ENCODE measurements around the gene PTGIS. TPM values are rescaled to one million over a fixed set of nuclear protein-coding genes. Genes with fewer than 3 reads are reported as not detected.
A peak's percentile ranks its signal among the peaks of the same experiment; 100 is the strongest.
"Not testable (repeated sequence)": the region's sequence is repeated elsewhere in the genome, so short reads cannot be mapped to it uniquely, and the experiment has no call there.

PTGIS gene
- total RNA-seq: not detected in 2 replicates

DNA sequence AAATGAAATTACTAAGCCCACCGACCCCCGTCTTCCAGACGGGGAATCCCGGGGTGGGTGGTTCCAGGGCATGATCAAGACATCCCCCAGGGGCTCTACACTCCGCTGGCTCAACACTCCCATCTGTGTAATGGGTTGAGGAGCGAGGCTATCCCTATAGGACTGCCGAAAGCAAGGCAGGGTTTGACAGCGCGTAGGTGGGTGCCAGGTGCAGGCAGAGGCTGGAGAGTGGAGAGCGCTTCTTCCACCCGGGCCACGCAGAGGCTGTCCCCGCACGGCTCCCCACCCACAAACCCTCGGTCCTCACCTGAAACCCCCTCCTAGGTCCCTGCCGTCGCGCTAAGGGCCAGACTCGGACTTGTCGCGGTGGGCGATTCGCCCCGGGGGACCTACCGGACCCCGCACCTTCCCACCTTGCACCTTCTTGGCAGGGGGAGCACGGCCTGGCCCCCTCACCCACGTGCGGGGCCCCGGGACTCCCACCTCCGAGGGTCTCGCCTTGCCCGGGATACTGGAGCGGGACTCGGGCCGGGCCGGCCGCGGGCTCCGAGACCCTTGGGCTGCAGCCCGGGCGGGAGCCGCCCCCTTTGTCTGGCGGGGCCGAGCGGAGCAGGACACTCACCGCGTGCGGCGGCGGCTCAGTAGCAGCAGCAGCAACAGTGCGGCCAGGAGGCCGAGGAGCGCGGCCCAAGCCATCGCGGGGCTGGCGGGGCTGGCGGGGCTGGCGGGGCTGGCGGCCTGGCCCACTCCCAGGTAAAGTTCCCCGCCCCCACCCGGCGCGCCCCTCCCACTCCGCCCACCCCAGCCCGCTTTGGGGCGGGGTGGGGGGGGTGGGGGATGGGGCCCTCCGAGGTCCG lies at the start of gene PTGIS:
PTGIS (minus strand) TSS at position 717 of the 857 bp plus-strand sequence; CDS start at position 696, 21 bp downstream.
- TF ChIP-seq, protein P1, sequence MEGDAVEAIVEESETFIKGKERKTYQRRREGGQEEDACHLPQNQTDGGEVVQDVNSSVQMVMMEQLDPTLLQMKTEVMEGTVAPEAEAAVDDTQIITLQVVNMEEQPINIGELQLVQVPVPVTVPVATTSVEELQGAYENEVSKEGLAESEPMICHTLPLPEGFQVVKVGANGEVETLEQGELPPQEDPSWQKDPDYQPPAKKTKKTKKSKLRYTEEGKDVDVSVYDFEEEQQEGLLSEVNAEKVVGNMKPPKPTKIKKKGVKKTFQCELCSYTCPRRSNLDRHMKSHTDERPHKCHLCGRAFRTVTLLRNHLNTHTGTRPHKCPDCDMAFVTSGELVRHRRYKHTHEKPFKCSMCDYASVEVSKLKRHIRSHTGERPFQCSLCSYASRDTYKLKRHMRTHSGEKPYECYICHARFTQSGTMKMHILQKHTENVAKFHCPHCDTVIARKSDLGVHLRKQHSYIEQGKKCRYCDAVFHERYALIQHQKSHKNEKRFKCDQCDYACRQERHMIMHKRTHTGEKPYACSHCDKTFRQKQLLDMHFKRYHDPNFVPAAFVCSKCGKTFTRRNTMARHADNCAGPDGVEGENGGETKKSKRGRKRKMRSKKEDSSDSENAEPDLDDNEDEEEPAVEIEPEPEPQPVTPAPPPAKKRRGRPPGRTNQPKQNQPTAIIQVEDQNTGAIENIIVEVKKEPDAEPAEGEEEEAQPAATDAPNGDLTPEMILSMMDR (conservative IDR thresholded peaks at IDR 0.05; ENCODE audit: low read depth, low read length): no peak
- no peak for DNase-seq (ENCODE audit: low read depth)
- H3K4me3 ChIP-seq (ENCODE audit: low read depth, low read length): peak within 1 kb of the TSS; percentile 6

DNA sequence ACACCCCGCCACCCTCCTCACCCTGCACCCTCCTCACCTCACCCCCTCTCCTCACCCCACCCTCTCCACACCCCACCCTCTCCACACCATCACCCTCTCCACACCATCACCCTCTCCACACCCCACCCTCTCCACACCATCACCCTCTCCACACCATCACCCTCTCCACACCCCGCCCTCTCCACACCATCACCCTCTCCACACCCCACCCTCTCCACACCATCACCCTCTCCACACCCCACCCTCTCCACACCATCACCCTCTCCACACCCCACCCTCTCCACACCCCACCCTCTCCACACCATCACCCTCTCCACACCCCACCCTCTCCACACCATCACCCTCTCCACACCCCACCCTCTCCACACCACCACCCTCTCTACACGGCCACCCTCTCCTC lies 49.5 kb upstream of the PTGIS start:
- H3K4me3 ChIP-seq (ENCODE audit: low read depth, low read length); DNase-seq (ENCODE audit: low read depth): not testable (repeated sequence)

DNA sequence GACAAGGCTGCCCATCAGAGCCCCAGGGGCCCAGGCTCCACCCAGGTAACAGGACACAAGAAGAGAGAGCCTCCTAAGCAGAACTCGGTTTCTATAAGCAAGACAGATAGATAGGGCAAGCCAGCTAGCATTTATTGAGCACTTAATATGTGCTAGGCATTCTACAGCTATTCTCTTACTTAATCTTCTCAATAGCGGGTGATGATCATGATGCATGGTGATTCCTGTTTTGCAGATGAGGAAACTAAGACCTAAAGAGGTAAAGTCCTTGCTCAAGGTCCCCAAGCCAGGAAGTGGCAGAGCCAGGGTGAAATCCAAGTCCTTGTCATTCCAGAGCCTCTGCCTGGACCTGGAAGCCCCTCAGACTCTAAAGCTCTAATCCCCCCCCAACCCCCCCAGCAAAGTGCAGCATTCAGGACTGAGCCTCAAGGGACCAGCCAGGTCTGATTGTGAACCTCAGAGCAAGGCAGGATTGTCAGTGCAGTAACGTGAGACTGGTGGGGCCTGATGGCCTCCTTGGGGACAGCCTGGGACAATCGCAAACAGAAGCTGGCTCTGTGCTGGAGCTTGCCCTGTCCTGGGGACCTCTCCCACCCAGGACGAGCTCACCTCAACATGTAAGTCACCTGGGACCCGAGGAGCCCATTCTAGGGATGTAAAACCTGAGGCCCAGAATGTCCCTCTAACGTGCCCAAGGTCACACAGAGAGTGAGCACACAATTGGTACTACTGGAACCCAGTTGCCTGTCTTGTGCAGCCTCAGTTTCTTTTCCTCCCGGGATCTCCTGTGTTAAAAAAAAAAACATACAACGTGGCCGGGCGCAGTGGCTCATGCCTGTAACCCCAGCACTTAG lies 48.4 kb upstream of the PTGIS start:
- no peak for DNase-seq (ENCODE audit: low read depth)
- H3K4me3 ChIP-seq (ENCODE audit: low read depth, low read length): no peak overlapping the region
- TF ChIP-seq, protein P1 (conservative IDR thresholded peaks at IDR 0.05; ENCODE audit: low read depth, low read length): no peak

DNA sequence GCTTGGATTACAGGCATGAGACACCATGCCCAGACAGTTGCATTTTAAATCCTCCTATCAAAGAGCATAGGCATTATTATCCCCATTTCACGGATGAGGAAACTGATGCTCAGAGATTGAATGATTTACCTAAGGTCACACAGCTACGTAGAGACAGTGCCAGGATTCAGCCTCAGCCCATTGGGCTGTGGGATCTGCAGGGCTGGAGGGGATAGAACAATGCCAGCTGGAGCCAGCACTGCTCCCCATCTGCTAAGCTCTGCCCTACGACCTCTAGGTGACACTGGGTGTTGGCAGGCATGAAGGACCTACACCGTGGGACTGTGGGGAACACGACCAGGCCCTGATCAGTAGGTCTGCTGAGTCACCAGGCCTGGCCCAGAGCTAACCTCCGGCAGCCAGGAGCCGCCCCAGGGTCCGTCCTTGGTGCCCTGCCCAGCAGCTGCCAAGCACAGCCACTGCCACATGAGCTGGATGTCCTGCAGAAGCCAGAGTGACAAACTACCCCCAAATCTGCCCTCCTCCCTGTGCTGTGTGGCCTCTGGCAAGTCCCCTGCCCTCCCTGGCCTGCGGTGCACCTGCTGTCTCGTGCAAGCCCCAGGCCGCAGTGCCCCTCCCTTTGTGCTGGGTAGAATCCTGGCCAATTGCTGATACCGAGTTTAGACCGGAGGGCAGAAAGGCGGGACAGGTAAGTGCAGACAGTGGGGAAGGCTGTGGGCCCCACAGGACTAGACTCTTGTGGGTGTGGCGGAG lies 47.6 kb upstream of the PTGIS start:
- TF ChIP-seq, protein P1 (conservative IDR thresholded peaks at IDR 0.05; ENCODE audit: low read depth, low read length): no peak
- H3K4me3 ChIP-seq (ENCODE audit: low read depth, low read length): no peak overlapping the region
- no peak for DNase-seq (ENCODE audit: low read depth)

DNA sequence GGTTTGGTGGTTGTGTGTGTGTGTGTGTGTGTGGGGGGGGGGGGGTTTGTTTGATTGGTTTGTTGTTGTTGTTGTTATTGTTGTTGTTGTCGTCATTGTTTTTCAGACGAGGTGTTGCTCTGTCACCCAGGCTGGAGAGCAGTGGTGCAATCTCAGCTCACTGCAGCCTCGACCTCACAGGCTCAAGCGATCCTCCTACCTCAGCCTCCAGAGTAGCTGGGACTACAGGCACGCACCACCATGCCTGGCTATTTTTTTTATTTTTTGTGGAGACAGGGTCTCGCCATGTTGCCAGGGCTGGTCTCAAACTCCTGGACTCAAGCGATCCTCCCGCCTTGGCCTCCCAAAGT lies 47.1 kb upstream of the PTGIS start:
- not testable (repeated sequence) for DNase-seq (ENCODE audit: low read depth); H3K4me3 ChIP-seq (ENCODE audit: low read depth, low read length)

DNA sequence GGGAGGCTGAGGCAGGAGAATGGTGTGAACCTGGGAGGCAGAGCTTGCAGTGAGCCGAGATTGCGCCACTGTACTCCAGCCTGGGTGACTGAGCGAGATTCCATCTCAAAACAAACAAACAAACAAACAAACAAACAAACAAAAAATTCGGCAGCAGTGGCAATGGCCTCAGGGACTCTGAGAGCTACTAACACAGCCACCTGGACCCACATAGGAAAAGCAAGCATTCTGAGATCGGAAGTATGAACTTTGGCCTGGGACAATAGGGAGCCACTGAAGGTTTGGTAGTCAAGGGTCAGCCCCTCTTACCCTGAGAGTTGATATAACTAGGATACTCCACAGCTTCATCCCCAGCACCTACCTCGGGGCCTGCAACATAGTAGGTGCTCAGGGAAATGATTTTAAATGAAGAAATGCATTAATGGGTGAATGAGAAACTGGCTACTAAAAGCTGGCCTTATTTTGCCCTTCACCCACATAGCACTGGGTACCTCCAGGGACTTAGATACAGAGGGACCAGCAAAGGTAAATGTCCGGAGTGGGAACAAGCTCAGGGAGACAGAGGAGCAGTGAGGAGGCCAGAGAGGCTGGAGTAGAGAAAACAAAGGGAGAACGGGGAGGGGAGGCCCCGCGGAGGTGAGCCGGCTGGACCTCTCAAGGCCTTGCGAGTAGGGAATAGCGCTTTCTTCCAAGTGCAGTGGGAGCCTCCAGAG lies 46.6 kb upstream of the PTGIS start:
- TF ChIP-seq, protein P1 (conservative IDR thresholded peaks at IDR 0.05; ENCODE audit: low read depth, low read length): no peak
- no peak overlapping the region for H3K4me3 ChIP-seq (ENCODE audit: low read depth, low read length)
- DNase-seq (ENCODE audit: low read depth): no peak

GRCh38 chr20:49612127-49612738 lies 44.3 kb upstream of the PTGIS start:
- TF ChIP-seq, protein P1 (conservative IDR thresholded peaks at IDR 0.05; ENCODE audit: low read depth, low read length): no peak
- DNase-seq (ENCODE audit: low read depth): no peak
- no peak overlapping the region for H3K4me3 ChIP-seq (ENCODE audit: low read depth, low read length)

- H3K4me3 ChIP-seq (ENCODE audit: low read depth, low read length): peak overlapping the region; percentile 44
- DNase-seq (ENCODE audit: low read depth): not testable (repeated sequence)
These were observed 43.7 kb upstream of the PTGIS start for GRCh38 chr20:49611539-49612126.

Data from epithelial cell of proximal tubule (primary cell).